ENCODE measurements around the gene ZNF143.

ZNF143 gene

GRCh38 chr11:9576701-9577381 is 116.0 kb downstream of the ZNF143 start:
- DNase-seq: peak; percentile 35

DNA sequence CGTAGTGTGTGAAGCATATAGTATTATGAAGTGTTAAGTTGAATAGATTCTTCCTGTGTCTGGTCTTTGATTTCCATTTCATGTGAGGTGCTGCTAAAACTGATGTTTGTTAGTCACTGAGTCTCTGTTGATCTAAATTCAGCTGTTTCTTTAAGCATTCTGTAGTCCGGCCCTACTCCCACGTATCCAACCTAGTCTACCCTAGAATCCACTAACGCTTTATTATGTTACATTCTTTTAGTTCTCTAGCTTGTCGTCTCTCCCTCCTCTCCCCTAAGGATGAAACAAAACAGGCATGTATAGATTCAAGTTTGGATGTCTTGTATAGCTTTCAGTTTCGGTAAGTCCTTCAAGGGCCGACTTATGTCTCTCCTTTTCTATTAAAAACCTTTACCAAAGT is 116.7 kb downstream of the ZNF143 start:
- DNase-seq: peak; percentile 48

Data from CD4-positive, alpha-beta T cell treated with Interleukin-17A for 1 hour (primary cell).